Loucy (cell line): Measurements from ENCODE around the gene CPEB1.

Experiments
- H2AFZ ChIP-seq: fragments of 200-600 bp; sonication (generic); 2 replicates; pipeline ENCODE4 v1.6.0; 2016; ENCODE audit warnings: antibody characterized with exemption, mild to moderate bottlenecking, low read length, moderate library complexity
- H3F3A ChIP-seq: fragments of 200-600 bp; 2 replicates; pipeline ENCODE4 v1.6.0; 2016; ENCODE audit warnings: antibody characterized with exemption, low read depth, mild to moderate bottlenecking
- H3K27me3 ChIP-seq: fragments of 200-600 bp; sonication (generic); 2 replicates; pipeline ENCODE4 v1.6.1; 2014; ENCODE audit warnings: low read length, mild to moderate bottlenecking; ENCODE audit not compliant: insufficient read depth, poor library complexity, severe bottlenecking
- H3K36me3 ChIP-seq: fragments of 200-600 bp; sonication (generic); 2 replicates; pipeline ENCODE4 v1.6.1; 2016; ENCODE audit warnings: low read length; ENCODE audit not compliant: insufficient read depth
- H3K4me1 ChIP-seq: fragments of 200-600 bp; sonication (generic); 2 replicates; pipeline ENCODE4 v1.5.1; 2014; ENCODE audit warnings: low read length, mild to moderate bottlenecking; ENCODE audit not compliant: insufficient read depth, poor library complexity, severe bottlenecking
- H3K4me2 ChIP-seq: fragments of 200-600 bp; sonication (generic); 2 replicates; pipeline ENCODE4 v1.6.0; 2014; ENCODE audit warnings: antibody characterized with exemption, low read length, low read depth, mild to moderate bottlenecking; ENCODE audit not compliant: poor library complexity, severe bottlenecking
- H3K4me3 ChIP-seq: fragments of 200-600 bp; sonication (generic); 2 replicates; pipeline ENCODE4 v1.5.1; 2014; ENCODE audit warnings: low read length, mild to moderate bottlenecking, mixed read lengths; ENCODE audit not compliant: poor library complexity, severe bottlenecking
- H3K79me2 ChIP-seq: fragments of 200-600 bp; sonication (generic); 2 replicates; pipeline ENCODE4 v1.6.1; 2014; ENCODE audit warnings: low read length; ENCODE audit not compliant: insufficient read depth
- H3K9ac ChIP-seq: fragments of 200-600 bp; sonication (generic); 2 replicates; pipeline ENCODE4 v1.6.0; 2014; ENCODE audit warnings: mild to moderate bottlenecking, low read depth, low read length, moderate library complexity; ENCODE audit not compliant: poor library complexity, severe bottlenecking
- H3K9me2 ChIP-seq: fragments of 200-600 bp; sonication (generic); replicated peaks from 2 replicates; pipeline ENCODE4 v1.6.1; 2016; ENCODE audit warnings: low read depth, low read length, mixed read lengths
- H3K9me3 ChIP-seq: fragments of 200-600 bp; sonication (generic); 2 replicates; pipeline ENCODE4 v1.6.1; 2014; ENCODE audit warnings: mild to moderate bottlenecking, antibody characterized with exemption, low read length, low read depth; ENCODE audit not compliant: insufficient read depth
- H4K20me1 ChIP-seq: fragments of 200-600 bp; sonication (generic); 2 replicates; pipeline ENCODE4 v1.6.0; 2014; ENCODE audit warnings: antibody characterized with exemption, low read length, mild to moderate bottlenecking; ENCODE audit not compliant: insufficient read depth, poor library complexity, severe bottlenecking
- EZH2phosphoT487 ChIP-seq: fragments of 200-600 bp; IDR thresholded peaks from 2 replicates; pipeline ENCODE4 v1.6.1; 2018; ENCODE audit warnings: antibody characterized with exemption, mild to moderate bottlenecking, moderate library complexity, borderline replicate concordance
- TF ChIP-seq, protein P1 (sequence below): fragments of 200-600 bp; sonication (generic); conservative IDR thresholded peaks from 2 replicates; pipeline ENCODE4 v1.5.1; 2014; ENCODE audit warnings: mild to moderate bottlenecking, antibody characterized with exemption, low read length

The CPEB1 gene

GRCh38 chr15:82651708-82652107 lies 4.5 kb upstream of the CPEB1 start:
- no peak overlapping the region for H3K4me2 ChIP-seq
- no peaks in the 10 kb centered on the region for H3F3A ChIP-seq
- H3K4me3 ChIP-seq: no peak overlapping the region
- H3K9me3 ChIP-seq: no peaks in the 10 kb centered on the region
- H3K27me3 ChIP-seq: no peaks in the 10 kb centered on the region
- H3K79me2 ChIP-seq: no peaks in the 10 kb centered on the region
- H4K20me1 ChIP-seq: no peaks in the 10 kb centered on the region
- no peaks in the 10 kb centered on the region for H3K36me3 ChIP-seq
- no peak overlapping the region for H2AFZ ChIP-seq
- H3K9ac ChIP-seq: no peak overlapping the region
- TF ChIP-seq, protein P1, sequence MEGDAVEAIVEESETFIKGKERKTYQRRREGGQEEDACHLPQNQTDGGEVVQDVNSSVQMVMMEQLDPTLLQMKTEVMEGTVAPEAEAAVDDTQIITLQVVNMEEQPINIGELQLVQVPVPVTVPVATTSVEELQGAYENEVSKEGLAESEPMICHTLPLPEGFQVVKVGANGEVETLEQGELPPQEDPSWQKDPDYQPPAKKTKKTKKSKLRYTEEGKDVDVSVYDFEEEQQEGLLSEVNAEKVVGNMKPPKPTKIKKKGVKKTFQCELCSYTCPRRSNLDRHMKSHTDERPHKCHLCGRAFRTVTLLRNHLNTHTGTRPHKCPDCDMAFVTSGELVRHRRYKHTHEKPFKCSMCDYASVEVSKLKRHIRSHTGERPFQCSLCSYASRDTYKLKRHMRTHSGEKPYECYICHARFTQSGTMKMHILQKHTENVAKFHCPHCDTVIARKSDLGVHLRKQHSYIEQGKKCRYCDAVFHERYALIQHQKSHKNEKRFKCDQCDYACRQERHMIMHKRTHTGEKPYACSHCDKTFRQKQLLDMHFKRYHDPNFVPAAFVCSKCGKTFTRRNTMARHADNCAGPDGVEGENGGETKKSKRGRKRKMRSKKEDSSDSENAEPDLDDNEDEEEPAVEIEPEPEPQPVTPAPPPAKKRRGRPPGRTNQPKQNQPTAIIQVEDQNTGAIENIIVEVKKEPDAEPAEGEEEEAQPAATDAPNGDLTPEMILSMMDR: no peak
- no peak for TF ChIP-seq EZH2phosphoT487
- H3K4me1 ChIP-seq: no peaks in the 10 kb centered on the region
- H3K9me2 ChIP-seq: no peaks in the 10 kb centered on the region

- H3K4me1 ChIP-seq: no peaks in the 10 kb centered on the region
- H3K9ac ChIP-seq: no peak overlapping the region
- H3K27me3 ChIP-seq: no peaks in the 10 kb centered on the region
- no peak overlapping the region for H2AFZ ChIP-seq
- no peaks in the 10 kb centered on the region for H4K20me1 ChIP-seq
- no peak overlapping the region for H3K4me3 ChIP-seq
- no peaks in the 10 kb centered on the region for H3F3A ChIP-seq
- H3K4me2 ChIP-seq: no peak overlapping the region
- H3K36me3 ChIP-seq: no peaks in the 10 kb centered on the region
- TF ChIP-seq EZH2phosphoT487: no peak
- TF ChIP-seq, protein P1: no peak
- no peaks in the 10 kb centered on the region for H3K9me3 ChIP-seq
- H3K79me2 ChIP-seq: no peaks in the 10 kb centered on the region
- H3K9me2 ChIP-seq: no peaks in the 10 kb centered on the region
These were observed 3.0 kb upstream of the CPEB1 start for GRCh38 chr15:82650046-82650670.

GRCh38 chr15:82649226-82649999 lies 2.2 kb upstream of the CPEB1 start:
- no peak for TF ChIP-seq EZH2phosphoT487
- TF ChIP-seq, protein P1: no peak
- Histone ChIP-seq H3K27me3 (no peaks in the 10 kb centered on the region), H4K20me1 (no peaks in the 10 kb centered on the region), H3F3A (no peaks in the 10 kb centered on the region), H3K9me3 (no peaks in the 10 kb centered on the region), H2AFZ (no peak overlapping the region), H3K9ac (no peak overlapping the region), H3K79me2 (no peaks in the 10 kb centered on the region), H3K9me2 (no peaks in the 10 kb centered on the region), H3K36me3 (no peaks in the 10 kb centered on the region), H3K4me2 (no peak overlapping the region), H3K4me1 (no peaks in the 10 kb centered on the region), H3K4me3 (no peak overlapping the region)
